ENCODE data around the gene SYNE1. TPM values are rescaled to one million over a fixed set of nuclear protein-coding genes. Genes with fewer than 3 reads are reported as not detected.

The SYNE1 gene
- total RNA-seq, 1 donor from 2014 or later, result 12.7 TPM

DNA sequence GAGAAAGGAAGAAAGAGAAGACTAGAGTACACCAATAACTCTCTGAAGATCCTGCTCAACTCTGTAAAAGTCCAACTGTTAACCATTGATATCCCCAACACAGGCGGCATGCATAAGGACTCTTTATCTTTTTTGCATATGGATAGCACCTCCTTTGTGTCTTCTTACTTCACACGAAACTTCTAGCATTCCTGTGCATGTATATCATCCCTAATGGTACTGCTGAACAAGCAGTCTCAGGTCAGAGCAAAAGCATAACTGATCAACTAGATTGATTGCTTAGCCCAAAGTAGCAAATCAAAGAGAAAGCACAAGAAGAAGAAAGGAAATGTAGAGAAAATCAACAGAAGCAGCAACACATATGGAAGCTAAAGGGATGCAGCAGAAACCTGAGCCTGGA, 234.4 kb downstream of the SYNE1 start:
- Mint-ChIP-seq H3K36me3 (ENCODE audit: low read depth, unreplicated experiment) (no peaks in the 10 kb centered on the region), H3K9me3 (ENCODE audit: unreplicated experiment) (no peaks in the 10 kb centered on the region), H3K27ac (ENCODE audit: unreplicated experiment) (no peak overlapping the region), H3K27me3 (ENCODE audit: unreplicated experiment) (no peaks in the 10 kb centered on the region), H3K4me3 (ENCODE audit: unreplicated experiment) (no peak overlapping the region), H3K4me1 (ENCODE audit: unreplicated experiment) (no peaks in the 10 kb centered on the region)
- TF ChIP-seq, protein P1, sequence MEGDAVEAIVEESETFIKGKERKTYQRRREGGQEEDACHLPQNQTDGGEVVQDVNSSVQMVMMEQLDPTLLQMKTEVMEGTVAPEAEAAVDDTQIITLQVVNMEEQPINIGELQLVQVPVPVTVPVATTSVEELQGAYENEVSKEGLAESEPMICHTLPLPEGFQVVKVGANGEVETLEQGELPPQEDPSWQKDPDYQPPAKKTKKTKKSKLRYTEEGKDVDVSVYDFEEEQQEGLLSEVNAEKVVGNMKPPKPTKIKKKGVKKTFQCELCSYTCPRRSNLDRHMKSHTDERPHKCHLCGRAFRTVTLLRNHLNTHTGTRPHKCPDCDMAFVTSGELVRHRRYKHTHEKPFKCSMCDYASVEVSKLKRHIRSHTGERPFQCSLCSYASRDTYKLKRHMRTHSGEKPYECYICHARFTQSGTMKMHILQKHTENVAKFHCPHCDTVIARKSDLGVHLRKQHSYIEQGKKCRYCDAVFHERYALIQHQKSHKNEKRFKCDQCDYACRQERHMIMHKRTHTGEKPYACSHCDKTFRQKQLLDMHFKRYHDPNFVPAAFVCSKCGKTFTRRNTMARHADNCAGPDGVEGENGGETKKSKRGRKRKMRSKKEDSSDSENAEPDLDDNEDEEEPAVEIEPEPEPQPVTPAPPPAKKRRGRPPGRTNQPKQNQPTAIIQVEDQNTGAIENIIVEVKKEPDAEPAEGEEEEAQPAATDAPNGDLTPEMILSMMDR (IDR thresholded peaks at IDR 0.05; ENCODE audit: unreplicated experiment), result no peak
- DNase-seq (ENCODE audit: low spot score), result no peak

DNA sequence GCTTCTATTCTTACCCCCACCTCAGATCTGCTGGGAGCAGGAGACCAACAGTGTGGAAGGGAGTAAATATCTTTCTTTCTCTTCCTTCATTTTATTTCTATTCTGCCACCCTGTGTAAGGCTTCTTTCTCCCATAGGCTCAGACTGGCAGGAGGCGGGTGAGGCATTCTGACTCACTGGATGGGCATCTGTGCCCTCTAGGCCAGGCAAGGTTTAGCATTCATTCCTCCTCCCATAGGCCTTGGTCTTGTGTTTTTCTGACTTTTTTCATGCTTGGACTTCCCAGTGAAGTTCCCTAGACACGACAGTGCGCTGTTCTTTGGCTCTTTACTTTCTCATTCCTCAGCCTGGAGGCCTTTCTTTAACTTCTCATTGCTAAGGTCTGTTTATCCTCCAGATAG, 235.2 kb downstream of the SYNE1 start:
- Mint-ChIP-seq H3K36me3 (ENCODE audit: low read depth, unreplicated experiment) (no peaks in the 10 kb centered on the region), H3K27ac (ENCODE audit: unreplicated experiment) (no peak overlapping the region), H3K4me1 (ENCODE audit: unreplicated experiment) (no peaks in the 10 kb centered on the region), H3K4me3 (ENCODE audit: unreplicated experiment) (no peak overlapping the region), H3K9me3 (ENCODE audit: unreplicated experiment) (no peaks in the 10 kb centered on the region), H3K27me3 (ENCODE audit: unreplicated experiment) (no peaks in the 10 kb centered on the region)
- DNase-seq (ENCODE audit: low spot score), result no peak
- TF ChIP-seq, protein P1 (IDR thresholded peaks at IDR 0.05; ENCODE audit: unreplicated experiment), result no peak

DNA sequence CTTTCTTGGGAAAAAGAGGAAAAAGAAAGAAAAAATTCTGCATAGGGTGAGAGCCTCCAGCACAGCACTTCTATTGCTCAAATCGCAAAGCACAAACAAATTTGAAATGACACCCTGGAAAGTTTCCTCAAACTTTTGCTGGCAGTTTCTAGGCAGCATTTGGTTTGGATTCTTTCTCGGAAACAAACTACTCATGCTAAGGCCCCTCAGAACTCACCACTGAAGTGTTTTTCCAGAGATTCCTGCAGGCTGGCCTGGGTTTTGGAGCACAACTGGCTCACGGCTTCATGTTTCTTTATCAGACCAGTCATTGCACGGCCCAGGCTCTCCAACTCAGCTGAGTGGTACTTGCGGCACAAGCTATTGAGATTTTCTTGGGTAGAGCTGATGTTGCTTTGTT, 237.8 kb downstream of the SYNE1 start:
- Mint-ChIP-seq H3K27me3 (ENCODE audit: unreplicated experiment) (no peaks in the 10 kb centered on the region), H3K4me1 (ENCODE audit: unreplicated experiment) (no peaks in the 10 kb centered on the region), H3K27ac (ENCODE audit: unreplicated experiment) (no peak overlapping the region), H3K4me3 (ENCODE audit: unreplicated experiment) (no peak overlapping the region), H3K36me3 (ENCODE audit: low read depth, unreplicated experiment) (no peaks in the 10 kb centered on the region), H3K9me3 (ENCODE audit: unreplicated experiment) (no peaks in the 10 kb centered on the region)
- TF ChIP-seq, protein P1 (IDR thresholded peaks at IDR 0.05; ENCODE audit: unreplicated experiment), result no peak
- DNase-seq (ENCODE audit: low spot score), result no peak

DNA sequence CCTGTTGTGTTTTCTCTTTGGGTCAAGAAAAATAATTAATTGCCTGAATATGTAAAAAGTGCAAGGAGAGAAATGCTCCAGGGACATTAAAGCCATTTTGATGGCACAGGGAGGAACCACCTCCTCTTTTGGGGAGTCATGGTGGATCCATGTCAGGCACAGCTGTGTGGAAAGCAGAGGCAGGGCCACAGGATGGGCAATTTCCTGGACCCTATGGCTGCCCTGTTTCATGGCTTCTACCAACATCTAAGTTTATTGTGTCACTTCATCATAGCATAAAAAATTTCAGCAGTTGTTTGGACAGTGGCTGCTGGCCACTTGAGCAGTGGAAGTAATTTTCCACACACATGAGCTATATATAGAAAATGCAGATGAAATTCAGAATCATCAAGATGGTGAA, 238.2 kb downstream of the SYNE1 start:
- no peaks in the 10 kb centered on the region for H3K4me1 Mint-ChIP-seq (ENCODE audit: unreplicated experiment)
- H3K4me3 Mint-ChIP-seq (ENCODE audit: unreplicated experiment), result no peak overlapping the region
- no peaks in the 10 kb centered on the region for H3K27me3 Mint-ChIP-seq (ENCODE audit: unreplicated experiment)
- no peaks in the 10 kb centered on the region for H3K9me3 Mint-ChIP-seq (ENCODE audit: unreplicated experiment)
- H3K27ac Mint-ChIP-seq (ENCODE audit: unreplicated experiment), result no peak overlapping the region
- no peaks in the 10 kb centered on the region for H3K36me3 Mint-ChIP-seq (ENCODE audit: low read depth, unreplicated experiment)
- TF ChIP-seq, protein P1 (IDR thresholded peaks at IDR 0.05; ENCODE audit: unreplicated experiment), result no peak
- DNase-seq (ENCODE audit: low spot score), result no peak

DNA sequence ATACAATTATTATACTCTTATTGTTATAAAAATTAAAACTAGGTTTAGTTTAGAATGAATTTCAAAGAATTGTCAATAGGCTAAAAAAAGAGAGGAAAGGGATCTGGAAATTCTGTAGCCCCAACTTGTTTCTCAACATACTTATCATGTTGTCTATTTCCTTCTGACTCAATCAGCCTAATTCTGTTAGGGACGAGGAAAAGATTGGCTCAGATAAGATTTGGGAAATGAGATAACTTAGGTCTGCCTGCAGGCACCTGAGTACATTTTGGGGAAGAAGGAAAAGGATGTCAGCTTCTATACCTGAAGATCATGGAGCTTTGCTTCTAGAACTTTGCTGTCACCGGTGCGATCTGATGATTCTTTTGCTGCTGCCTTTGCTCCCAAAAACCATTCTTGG, 238.8 kb downstream of the SYNE1 start:
- H3K27ac Mint-ChIP-seq (ENCODE audit: unreplicated experiment), result no peak overlapping the region
- H3K4me3 Mint-ChIP-seq (ENCODE audit: unreplicated experiment), result no peak overlapping the region
- H3K9me3 Mint-ChIP-seq (ENCODE audit: unreplicated experiment), result no peaks in the 10 kb centered on the region
- no peaks in the 10 kb centered on the region for H3K4me1 Mint-ChIP-seq (ENCODE audit: unreplicated experiment)
- TF ChIP-seq, protein P1 (IDR thresholded peaks at IDR 0.05; ENCODE audit: unreplicated experiment), result no peak
- no peak for DNase-seq (ENCODE audit: low spot score)
- H3K36me3 Mint-ChIP-seq (ENCODE audit: low read depth, unreplicated experiment), result no peaks in the 10 kb centered on the region
- no peaks in the 10 kb centered on the region for H3K27me3 Mint-ChIP-seq (ENCODE audit: unreplicated experiment)

Measured in endothelial cell (in vitro differentiated cells).